OCI-LY7 (cell line): Measurements from ENCODE around the gene ALDH1A3. TPM values are rescaled to one million over a fixed set of nuclear protein-coding genes. Genes with fewer than 3 reads are reported as not detected.

Source experiments
- BruUV-seq: library from RNA; stranded (reverse); fragments of 400-500 nt; replicated peaks from 2 replicates; lab custom pipeline; 2021; lab: Mats Ljungman, UMichigan
- CTCF ChIA-PET: fragments of 300-600 bp; sonication (Branson Sonifier 250); formaldehyde crosslinking; loops from one replicate; lab custom pipeline; 2022; ENCODE audit warnings: antibody characterized with exemption; ENCODE audit not compliant: unreplicated experiment; lab: Charles Lee
- POLR2A ChIA-PET: fragments of 300-600 bp; sonication (Branson Sonifier 250); formaldehyde crosslinking; loops from one replicate; lab custom pipeline; 2022; ENCODE audit warnings: antibody characterized with exemption; lab: Charles Lee
- DNase-seq: peaks from one replicate; pipeline ENCODE4 v3.0.0-alpha.2; 2015; ENCODE audit warnings: low spot score
- H2AFZ ChIP-seq: fragments of 200-600 bp; sonication (generic), shearing (Covaris generic); 2 replicates; pipeline ENCODE4 v1.6.1; 2014; ENCODE audit warnings: mild to moderate bottlenecking, antibody characterized with exemption, low read length, moderate library complexity
- H3K27ac ChIP-seq: fragments of 200-600 bp; sonication (generic); 2 replicates; pipeline ENCODE4 v1.5.1; 2014; ENCODE audit warnings: mixed run types, low read depth, mild to moderate bottlenecking, moderate library complexity, low read length, inconsistent platforms; ENCODE audit not compliant: poor library complexity, severe bottlenecking
- H3K36me3 ChIP-seq: fragments of 200-600 bp; sonication (generic); 2 replicates; pipeline ENCODE4 v1.6.1; 2014; ENCODE audit warnings: mild to moderate bottlenecking, antibody characterized with exemption, low read length, moderate library complexity, mixed read lengths; ENCODE audit not compliant: insufficient read depth
- H3K4me1 ChIP-seq: fragments of 200-600 bp; sonication (generic); 2 replicates; pipeline ENCODE4 v1.5.1; 2014; ENCODE audit warnings: mild to moderate bottlenecking, low read length; ENCODE audit not compliant: insufficient read depth, poor library complexity, severe bottlenecking
- H3K4me2 ChIP-seq: fragments of 200-600 bp; sonication (generic); 2 replicates; pipeline ENCODE4 v1.6.1; 2014; ENCODE audit warnings: mild to moderate bottlenecking, low read length
- H3K4me3 ChIP-seq: fragments of 200-600 bp; sonication (generic); 2 replicates; pipeline ENCODE4 v1.5.1; 2014; ENCODE audit warnings: mild to moderate bottlenecking, low read depth, low read length; ENCODE audit not compliant: poor library complexity, severe bottlenecking
- H3K79me2 ChIP-seq: fragments of 200-600 bp; sonication (generic); 2 replicates; pipeline ENCODE4 v1.6.1; 2016; ENCODE audit warnings: low read depth, mild to moderate bottlenecking, low read length, moderate library complexity, mixed read lengths; ENCODE audit not compliant: insufficient read depth
- H3K9me2 ChIP-seq: fragments of 200-600 bp; sonication (generic); 2 replicates; pipeline ENCODE4 v1.6.1; 2016; ENCODE audit warnings: mild to moderate bottlenecking, low read length, mixed read lengths; ENCODE audit not compliant: insufficient read depth
- H3K9me3 ChIP-seq: fragments of 200-600 bp; sonication (generic); 2 replicates; pipeline ENCODE4 v1.6.1; 2014; ENCODE audit warnings: mild to moderate bottlenecking, mixed run types, low read length, mixed read lengths
- H4K20me1 ChIP-seq: fragments of 200-600 bp; sonication (generic); 2 replicates; pipeline ENCODE4 v1.6.1; 2014; ENCODE audit warnings: mild to moderate bottlenecking, antibody characterized with exemption, low read length, moderate library complexity, mixed read lengths; ENCODE audit not compliant: insufficient read depth
- EZH2phosphoT487 ChIP-seq: fragments of 200-600 bp; sonication (generic); IDR thresholded peaks from 2 replicates; pipeline ENCODE4 v1.6.1; 2018; ENCODE audit warnings: low read depth, borderline replicate concordance, mild to moderate bottlenecking, mixed run types, antibody characterized with exemption, low read length, moderate library complexity, mixed read lengths
- intact Hi-C: fragments of 100-400 bp; cut with micrococcal nuclease; formaldehyde crosslinking; loops from one replicate; pipeline ENCODE4 v1.10.0; 2022; ENCODE audit not compliant: unreplicated experiment
- total RNA-seq, 2 experiments: library from RNA; depleted of rRNA in 1 of 2; stranded (reverse); fragments of >200 nt in 1 of 2; shearing (Covaris generic) in 1 of 2; gene quantifications; 2 replicates each; pipeline ENCODE4 v1.2.3, GENCODE V29; 2014 to 2022
- TF ChIP-seq, protein P1 (sequence below): fragments of 200-600 bp; sonication (generic); conservative IDR thresholded peaks from 2 replicates; pipeline ENCODE4 v1.5.1; 2014; ENCODE audit warnings: mild to moderate bottlenecking, antibody characterized with exemption, low read length, moderate library complexity, mixed read lengths

Gene ALDH1A3
- total RNA-seq, 2 experiments from 2014 or later, result not detected

GRCh38 chr15:100875495-100875894 is 4.1 kb upstream of the ALDH1A3 start:
- POLR2A ChIA-PET, result no interaction called here

GRCh38 chr15:100875976-100876375 is 3.7 kb upstream of the ALDH1A3 start:
- no peaks in the 10 kb centered on the region for H3K9me2 ChIP-seq
- H3K4me2 ChIP-seq, result no peak overlapping the region
- H3K79me2 ChIP-seq, result no peaks in the 10 kb centered on the region
- no peak overlapping the region for H3K27ac ChIP-seq
- H3K4me1 ChIP-seq, result no peaks in the 10 kb centered on the region
- no peak overlapping the region for H3K4me3 ChIP-seq
- H2AFZ ChIP-seq, result no peak overlapping the region
- TF ChIP-seq, protein P1, sequence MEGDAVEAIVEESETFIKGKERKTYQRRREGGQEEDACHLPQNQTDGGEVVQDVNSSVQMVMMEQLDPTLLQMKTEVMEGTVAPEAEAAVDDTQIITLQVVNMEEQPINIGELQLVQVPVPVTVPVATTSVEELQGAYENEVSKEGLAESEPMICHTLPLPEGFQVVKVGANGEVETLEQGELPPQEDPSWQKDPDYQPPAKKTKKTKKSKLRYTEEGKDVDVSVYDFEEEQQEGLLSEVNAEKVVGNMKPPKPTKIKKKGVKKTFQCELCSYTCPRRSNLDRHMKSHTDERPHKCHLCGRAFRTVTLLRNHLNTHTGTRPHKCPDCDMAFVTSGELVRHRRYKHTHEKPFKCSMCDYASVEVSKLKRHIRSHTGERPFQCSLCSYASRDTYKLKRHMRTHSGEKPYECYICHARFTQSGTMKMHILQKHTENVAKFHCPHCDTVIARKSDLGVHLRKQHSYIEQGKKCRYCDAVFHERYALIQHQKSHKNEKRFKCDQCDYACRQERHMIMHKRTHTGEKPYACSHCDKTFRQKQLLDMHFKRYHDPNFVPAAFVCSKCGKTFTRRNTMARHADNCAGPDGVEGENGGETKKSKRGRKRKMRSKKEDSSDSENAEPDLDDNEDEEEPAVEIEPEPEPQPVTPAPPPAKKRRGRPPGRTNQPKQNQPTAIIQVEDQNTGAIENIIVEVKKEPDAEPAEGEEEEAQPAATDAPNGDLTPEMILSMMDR, result no peak
- no peak for TF ChIP-seq EZH2phosphoT487
- POLR2A ChIA-PET, result no interaction called here
- H3K9me3 ChIP-seq, result no peaks in the 10 kb centered on the region
- BruUV-seq, result no TSS peak
- intact Hi-C loops, result no loop called here
- DNase-seq, result no peak
- no peaks in the 10 kb centered on the region for H3K36me3 ChIP-seq
- CTCF ChIA-PET, result no interaction called here
- no peaks in the 10 kb centered on the region for H4K20me1 ChIP-seq

More at GRCh38 chr15:100875495-100875894, 4.1 kb upstream of the ALDH1A3 start:
- H3K4me3 ChIP-seq, result no peak overlapping the region
- intact Hi-C loops, result no loop called here
- TF ChIP-seq, protein P1, result no peak
- TF ChIP-seq EZH2phosphoT487, result no peak
- H3K9me3 ChIP-seq, result no peaks in the 10 kb centered on the region
- H3K36me3 ChIP-seq, result no peaks in the 10 kb centered on the region
- H2AFZ ChIP-seq, result no peak overlapping the region
- no peaks in the 10 kb centered on the region for H3K79me2 ChIP-seq
- H3K4me2 ChIP-seq, result no peak overlapping the region
- no peaks in the 10 kb centered on the region for H3K9me2 ChIP-seq
- H4K20me1 ChIP-seq, result no peaks in the 10 kb centered on the region
- DNase-seq, result no peak
- BruUV-seq, result no TSS peak
- H3K27ac ChIP-seq, result no peak overlapping the region
- CTCF ChIA-PET, result no interaction called here
- no peaks in the 10 kb centered on the region for H3K4me1 ChIP-seq

DNA sequence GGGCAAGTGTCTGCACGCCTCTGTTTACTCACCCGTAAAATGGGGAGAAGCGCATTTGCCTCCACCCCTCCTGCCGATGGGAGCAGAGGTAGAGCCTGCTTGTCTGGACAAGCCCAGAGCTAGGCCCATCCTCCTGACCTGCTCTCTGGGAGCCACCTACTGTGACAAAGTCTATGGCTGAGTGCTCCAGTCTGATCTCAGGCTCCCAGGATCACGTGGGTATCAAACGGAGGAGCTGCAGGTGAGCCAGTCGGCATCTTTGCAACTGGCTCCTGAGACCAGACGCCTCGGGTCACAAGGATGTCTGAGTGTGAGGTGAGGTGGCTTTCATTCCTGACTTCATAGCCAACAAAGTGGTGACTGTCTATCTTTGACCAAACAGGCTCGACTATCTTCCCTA is 2.1 kb upstream of the ALDH1A3 start:
- Histone ChIP-seq H3K9me2 (no peaks in the 10 kb centered on the region), H4K20me1 (no peaks in the 10 kb centered on the region), H3K36me3 (no peaks in the 10 kb centered on the region), H3K4me3 (no peak overlapping the region), H3K9me3 (no peaks in the 10 kb centered on the region), H3K27ac (no peak overlapping the region), H3K4me1 (no peaks in the 10 kb centered on the region), H3K4me2 (no peak overlapping the region), H3K79me2 (no peaks in the 10 kb centered on the region), H2AFZ (no peak overlapping the region)
- ChIA-PET CTCF (no interaction called here), POLR2A (interaction anchor here (0.7 kb wide), 1 partner anchor 125 kb away, joined by 3 read pairs; no protein-coding TSS in a partner anchor)
- intact Hi-C loops, result no loop called here
- TF ChIP-seq, protein P1, result no peak
- no peak for TF ChIP-seq EZH2phosphoT487
- DNase-seq, result no peak
- BruUV-seq, result no TSS peak
